ENCODE measurements around the gene ANKRD45. TPM values are rescaled to one million over a fixed set of nuclear protein-coding genes. Genes with fewer than 3 reads are reported as not detected.
"Not testable (repeated sequence)": the region's sequence is repeated elsewhere in the genome, so short reads cannot be mapped to it uniquely, and the experiment has no call there.

Gene ANKRD45
- total RNA-seq (2014; rRNA removed; shearing (Covaris generic)) = 0.68 and 0.85 TPM in 2 replicates

GRCh38 chr1:173669491-173669941 lies at the start of gene ANKRD45:
Gene ANKRD45 (minus strand): TSS chr1:173669851. CDS start chr1:173659418, 10,433 bp downstream.
- in situ Hi-C loops (cut with HindIII; ENCODE audit: low sequenced_read_pairs) = no loop called here
- peak; percentile 7 for DNase-seq (ENCODE audit: low spot score)

- in situ Hi-C loops (cut with HindIII; ENCODE audit: low sequenced_read_pairs) = no loop called here
- DNase-seq (ENCODE audit: low spot score) = no peak
These were observed 47.6 kb upstream of the ANKRD45 start for GRCh38 chr1:173717238-173717637.

GRCh38 chr1:173715538-173715844 lies 45.8 kb upstream of the ANKRD45 start:
- in situ Hi-C loops (cut with HindIII; ENCODE audit: low sequenced_read_pairs) = no loop called here

GRCh38 chr1:173714759-173715537 lies 45.3 kb upstream of the ANKRD45 start, which contains the start of gene KLHL20:
Gene KLHL20 (plus strand): TSS chr1:173714981. CDS start chr1:173716044, 1,063 bp downstream.
- in situ Hi-C loops (cut with HindIII; ENCODE audit: low sequenced_read_pairs) = no loop called here

More at GRCh38 chr1:173715538-173715844, 45.8 kb upstream of the ANKRD45 start:
- no peak for DNase-seq (ENCODE audit: low spot score)

GRCh38 chr1:173714441-173714758 lies 44.7 kb upstream of the ANKRD45 start:
- DNase-seq (ENCODE audit: low spot score) = no peak
- in situ Hi-C loops (cut with HindIII; ENCODE audit: low sequenced_read_pairs) = no loop called here

More at GRCh38 chr1:173714759-173715537, 45.3 kb upstream of the ANKRD45 start, which contains the start of gene KLHL20:
- peak; percentile 90 for DNase-seq (ENCODE audit: low spot score)

- no peak for DNase-seq (ENCODE audit: low spot score)
- in situ Hi-C loops (cut with HindIII; ENCODE audit: low sequenced_read_pairs) = no loop called here
These were observed 39.1 kb upstream of the ANKRD45 start for GRCh38 chr1:173708787-173709186.

- no peak for DNase-seq (ENCODE audit: low spot score)
- in situ Hi-C loops (cut with HindIII; ENCODE audit: low sequenced_read_pairs) = no loop called here
These were observed 35.5 kb upstream of the ANKRD45 start for GRCh38 chr1:173705117-173705516.

- no peak for DNase-seq (ENCODE audit: low spot score)
- in situ Hi-C loops (cut with HindIII; ENCODE audit: low sequenced_read_pairs) = no loop called here
These were observed 33.1 kb upstream of the ANKRD45 start for GRCh38 chr1:173702736-173703135.

GRCh38 chr1:173701299-173701698 lies 31.6 kb upstream of the ANKRD45 start:
- in situ Hi-C loops (cut with HindIII; ENCODE audit: low sequenced_read_pairs); DNase-seq (ENCODE audit: low spot score): not testable (repeated sequence)

- in situ Hi-C loops (cut with HindIII; ENCODE audit: low sequenced_read_pairs) = no loop called here
- no peak for DNase-seq (ENCODE audit: low spot score)
These were observed 23.6 kb upstream of the ANKRD45 start for GRCh38 chr1:173693238-173693637.

GRCh38 chr1:173688300-173688699 lies 18.6 kb upstream of the ANKRD45 start:
- in situ Hi-C loops (cut with HindIII; ENCODE audit: low sequenced_read_pairs) = no loop called here
- no peak for DNase-seq (ENCODE audit: low spot score)

GRCh38 chr1:173685121-173685520 lies 15.5 kb upstream of the ANKRD45 start:
- DNase-seq (ENCODE audit: low spot score); in situ Hi-C loops (cut with HindIII; ENCODE audit: low sequenced_read_pairs): not testable (repeated sequence)

GRCh38 chr1:173683838-173684237 lies 14.2 kb upstream of the ANKRD45 start:
- in situ Hi-C loops (cut with HindIII; ENCODE audit: low sequenced_read_pairs); DNase-seq (ENCODE audit: low spot score): not testable (repeated sequence)

GRCh38 chr1:173682184-173682583 lies 12.5 kb upstream of the ANKRD45 start:
- no peak for DNase-seq (ENCODE audit: low spot score)
- in situ Hi-C loops (cut with HindIII; ENCODE audit: low sequenced_read_pairs) = no loop called here

GRCh38 chr1:173680152-173680551 lies 10.5 kb upstream of the ANKRD45 start:
- in situ Hi-C loops (cut with HindIII; ENCODE audit: low sequenced_read_pairs); DNase-seq (ENCODE audit: low spot score): not testable (repeated sequence)

GRCh38 chr1:173674496-173674895 lies 4.8 kb upstream of the ANKRD45 start:
- in situ Hi-C loops (cut with HindIII; ENCODE audit: low sequenced_read_pairs) = not testable (repeated sequence)

GRCh38 chr1:173666646-173667045 lies 3.0 kb downstream of the ANKRD45 start:
- no peak for DNase-seq (ENCODE audit: low spot score)
- in situ Hi-C loops (cut with HindIII; ENCODE audit: low sequenced_read_pairs) = no loop called here

More at GRCh38 chr1:173674496-173674895, 4.8 kb upstream of the ANKRD45 start:
- not testable (repeated sequence) for DNase-seq (ENCODE audit: low spot score)

GRCh38 chr1:173663159-173663558 lies 6.5 kb downstream of the ANKRD45 start:
- in situ Hi-C loops (cut with HindIII; ENCODE audit: low sequenced_read_pairs) = no loop called here
- DNase-seq (ENCODE audit: low spot score) = no peak

GRCh38 chr1:173661763-173662162 lies 7.9 kb downstream of the ANKRD45 start:
- DNase-seq (ENCODE audit: low spot score) = no peak
- in situ Hi-C loops (cut with HindIII; ENCODE audit: low sequenced_read_pairs) = no loop called here

- no peak for DNase-seq (ENCODE audit: low spot score)
- in situ Hi-C loops (cut with HindIII; ENCODE audit: low sequenced_read_pairs) = no loop called here
These were observed 8.4 kb downstream of the ANKRD45 start for GRCh38 chr1:173661271-173661670.

GRCh38 chr1:173660306-173660705 lies 9.3 kb downstream of the ANKRD45 start:
- in situ Hi-C loops (cut with HindIII; ENCODE audit: low sequenced_read_pairs) = no loop called here
- no peak for DNase-seq (ENCODE audit: low spot score)
